GM10847 (cell line): Measurements from ENCODE around the gene IRF1.

Experiments used
- POLR2A ChIP-seq: IDR thresholded peaks from 2 replicates; pipeline ENCODE4 v1.6.1; 2011; ENCODE audit not compliant: insufficient read length; ENCODE audit errors: extremely low read depth

The IRF1 gene

DNA sequence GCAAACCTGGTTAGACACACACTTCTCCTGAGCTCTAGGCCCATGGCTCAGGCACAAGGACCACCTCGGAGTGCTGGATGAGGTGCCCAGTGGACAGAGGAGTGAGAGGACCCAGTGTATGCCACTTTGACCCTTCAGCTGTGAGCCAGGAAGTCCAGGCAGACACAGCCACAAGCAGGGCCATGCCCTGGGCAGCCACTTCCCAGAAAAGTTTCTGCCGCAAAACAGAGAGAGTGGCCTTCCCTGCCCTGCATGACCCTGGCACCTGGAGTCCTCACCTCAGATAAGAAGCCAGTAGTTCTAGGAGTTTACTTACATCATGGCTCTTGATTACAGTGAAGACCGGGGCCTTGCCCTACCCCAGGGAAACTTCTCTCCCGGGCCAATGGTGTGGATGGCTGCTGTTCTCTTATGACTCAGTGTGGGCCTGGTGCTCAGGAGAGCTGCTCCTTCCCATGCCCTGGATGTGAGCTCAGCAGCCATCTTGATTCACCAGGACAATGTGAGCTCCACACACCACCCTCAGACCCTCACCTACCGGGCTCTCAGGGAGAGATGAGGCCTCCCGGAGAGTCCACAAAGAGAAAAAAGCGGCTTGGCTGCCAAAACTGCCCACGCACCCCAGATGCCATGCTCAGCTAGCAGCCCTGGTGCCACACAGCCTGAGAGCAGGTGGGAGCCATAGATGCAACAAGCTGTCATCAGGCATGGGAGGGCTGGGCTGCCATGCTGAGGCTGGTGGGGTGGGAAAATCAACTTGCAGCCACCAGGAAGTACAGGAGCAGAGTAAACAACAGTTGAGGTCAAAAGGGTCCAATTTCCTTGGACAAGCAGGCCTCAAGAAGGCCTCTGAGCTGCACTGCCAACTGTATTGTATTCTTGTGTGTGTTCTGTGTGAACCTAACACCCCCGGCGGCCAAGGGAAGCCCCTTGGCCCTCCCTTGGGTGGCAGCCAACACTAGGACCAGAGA, 11.7 kb upstream of the IRF1 start:
- no peak for TF ChIP-seq POLR2A

DNA sequence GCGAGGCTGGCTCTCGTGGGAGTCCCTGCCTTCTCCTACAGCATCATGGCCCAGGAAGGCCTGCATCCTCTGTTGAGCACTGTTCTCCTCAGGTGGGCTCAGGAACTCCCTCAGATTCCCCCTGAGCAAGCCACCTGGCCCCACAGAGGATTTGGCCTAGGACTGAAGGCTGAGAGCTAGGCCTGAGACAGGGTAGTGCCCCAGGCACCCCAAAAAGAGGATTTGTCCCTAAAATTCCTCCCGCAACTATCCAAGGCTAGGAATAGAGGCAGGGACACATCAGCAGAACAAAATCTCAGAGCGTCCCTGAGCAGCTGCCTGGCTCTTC, 11.0 kb upstream of the IRF1 start:
- no peak for TF ChIP-seq POLR2A

DNA sequence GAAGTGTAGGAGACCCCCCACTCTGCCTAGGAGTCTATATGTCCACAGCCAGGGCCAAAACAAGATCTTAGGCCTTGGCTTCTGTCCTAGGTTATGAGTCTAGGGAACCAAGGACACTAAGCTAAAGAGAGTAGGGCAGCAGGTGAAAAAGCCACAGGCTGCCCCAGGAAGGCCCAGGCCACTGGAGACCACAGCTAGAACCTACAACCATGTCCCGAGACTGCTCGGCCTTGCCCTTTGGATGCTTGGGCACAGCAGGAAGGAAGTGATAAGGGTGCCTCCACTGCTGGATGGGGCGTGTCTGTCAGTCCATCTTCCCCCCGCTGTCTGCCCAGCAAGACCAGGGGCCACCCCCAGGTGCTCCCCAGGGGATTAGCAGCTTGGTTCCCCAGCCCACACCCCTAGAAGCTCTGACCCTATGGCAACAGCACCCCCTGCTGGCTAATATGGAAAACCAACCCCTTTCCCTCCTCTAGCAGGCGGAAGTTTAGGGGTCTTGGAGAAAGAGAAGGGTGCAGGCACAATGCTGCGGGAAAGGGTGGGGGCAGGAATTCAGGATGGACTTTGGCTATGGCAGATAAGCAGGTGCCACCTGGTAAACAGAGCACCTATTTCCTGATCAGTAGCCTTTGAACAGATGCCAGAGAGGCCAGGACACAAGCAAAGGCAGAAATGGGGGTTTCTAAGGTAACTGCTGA, 10.5 kb upstream of the IRF1 start:
- no peak for TF ChIP-seq POLR2A

DNA sequence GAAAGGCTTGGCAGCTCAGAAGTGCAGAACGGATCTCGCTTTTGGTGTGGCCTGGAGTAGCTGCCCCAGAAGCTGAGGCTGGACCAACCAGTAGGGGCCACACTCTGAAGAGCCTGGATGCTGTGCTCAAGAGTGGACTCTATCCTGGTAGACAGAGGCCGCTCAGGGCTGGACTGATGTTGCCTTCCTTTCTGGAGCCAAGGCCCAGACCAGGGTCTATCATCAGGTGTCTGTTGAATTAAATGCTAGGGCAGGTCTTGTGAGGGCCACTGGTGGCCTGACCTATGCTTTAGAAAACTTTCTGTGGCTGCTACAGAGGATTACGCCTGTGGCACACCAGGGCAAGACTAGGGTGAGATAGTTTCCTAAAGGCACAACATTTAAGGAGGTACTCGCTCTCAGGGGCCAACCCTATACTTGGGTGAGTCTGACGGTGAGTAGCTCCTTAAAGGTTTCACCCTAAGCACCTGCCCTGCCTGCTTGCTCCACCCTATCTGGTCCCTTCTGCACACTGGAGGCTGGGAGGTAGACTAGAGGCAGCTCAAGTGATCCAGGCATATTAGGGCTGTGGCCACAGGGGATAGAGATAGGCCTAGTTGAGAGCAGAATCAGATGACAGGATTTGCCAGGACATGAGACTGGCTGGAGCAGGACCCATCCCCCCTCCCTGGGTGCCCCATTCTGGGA, 9.8 kb upstream of the IRF1 start:
- TF ChIP-seq POLR2A = no peak

GRCh38 chr5:132499440-132500243, 9.1 kb upstream of the IRF1 start:
- no peak for TF ChIP-seq POLR2A

DNA sequence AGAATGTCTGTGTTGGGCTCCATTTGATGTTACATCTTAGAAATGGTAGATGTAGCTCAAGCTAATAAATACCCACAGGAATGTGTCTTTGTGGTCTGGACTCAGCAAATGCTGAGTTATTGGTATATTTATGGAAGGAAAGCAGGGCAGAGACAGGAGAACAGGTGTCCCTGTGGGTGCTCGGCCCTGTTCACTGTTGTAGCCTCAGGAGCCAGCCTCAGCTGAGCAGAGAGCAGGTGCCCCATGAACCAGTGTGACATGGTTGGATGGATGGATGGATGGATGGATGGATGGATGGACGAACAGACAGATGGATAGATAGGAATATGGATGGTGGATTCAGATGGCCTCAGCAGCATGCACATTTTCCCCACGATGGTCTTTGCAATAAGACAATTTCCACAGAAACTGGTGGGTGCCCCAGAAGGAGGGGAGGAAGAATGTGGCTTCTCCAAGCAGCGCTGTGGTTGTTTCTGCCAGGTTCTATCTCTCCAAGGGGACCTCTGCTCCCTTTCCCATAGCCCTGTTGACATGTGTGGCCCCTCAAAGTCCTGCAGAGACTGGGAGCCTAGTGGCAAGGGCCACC, 8.2 kb upstream of the IRF1 start:
- no peak for TF ChIP-seq POLR2A

DNA sequence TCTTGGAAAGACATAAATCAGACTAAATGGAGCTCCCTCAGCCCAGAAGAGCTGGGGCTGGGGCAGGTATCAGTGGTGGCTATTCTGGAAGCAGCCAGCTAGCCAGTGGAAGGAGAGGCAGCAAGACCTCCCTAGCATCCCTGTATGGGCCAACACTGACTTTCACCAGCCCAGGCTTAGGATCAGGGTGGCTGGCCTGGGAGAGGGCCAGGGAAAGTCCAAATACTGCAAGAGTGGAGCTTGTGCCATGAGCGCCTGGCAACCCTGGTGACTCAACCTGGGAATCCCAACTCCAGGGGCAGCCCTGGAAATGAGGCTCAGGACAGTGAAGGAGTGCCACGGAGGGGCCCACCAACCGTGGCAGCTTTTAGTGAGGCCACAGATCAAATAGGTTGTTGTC, 7.6 kb upstream of the IRF1 start:
- no peak for TF ChIP-seq POLR2A

- no peak for TF ChIP-seq POLR2A
Observed at GRCh38 chr5:132497488-132497997, 7.0 kb upstream of the IRF1 start.

DNA sequence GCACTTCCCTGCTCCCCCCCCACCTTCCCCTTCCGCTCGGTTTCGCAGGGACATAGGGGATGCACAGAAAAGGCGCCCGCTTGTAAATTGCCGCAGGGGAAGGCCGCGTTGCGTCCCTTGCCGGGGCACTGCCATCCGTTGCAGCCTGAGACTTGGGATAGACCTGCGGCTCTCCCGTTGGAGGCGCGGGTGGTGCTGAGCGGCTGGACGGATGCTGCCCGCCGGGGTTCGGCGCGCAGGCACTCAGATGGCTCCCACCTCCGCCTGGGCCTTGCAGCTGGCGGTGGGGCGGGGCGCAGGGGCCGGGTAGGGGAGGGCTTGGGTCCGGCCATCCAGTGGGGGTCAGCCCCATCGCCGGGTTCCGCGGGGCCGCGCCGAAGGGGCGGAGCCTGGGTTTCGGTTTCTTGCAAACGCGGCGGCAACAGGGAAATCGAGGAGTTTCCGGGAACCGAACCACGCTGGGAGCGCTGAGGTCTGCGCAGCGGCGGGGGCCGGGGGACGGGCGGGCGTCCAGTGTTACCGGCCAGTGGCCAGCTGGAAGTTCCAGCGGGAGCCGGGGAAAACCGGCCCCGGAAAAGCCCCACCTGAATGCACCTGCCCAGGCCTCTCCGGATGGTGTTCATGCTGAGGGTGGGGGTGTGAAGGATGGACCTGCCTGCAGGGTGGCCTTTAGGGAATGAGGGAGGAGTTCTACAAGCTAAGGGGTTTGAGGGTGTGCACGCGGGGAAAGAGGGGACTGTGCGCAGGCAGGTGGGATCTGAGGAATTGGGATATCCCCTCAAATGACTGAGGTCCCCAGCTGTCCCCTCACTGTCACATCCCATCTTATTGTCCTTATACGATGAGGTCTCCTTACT, 6.3 kb upstream of the IRF1 start:
- peak; percentile 75 for TF ChIP-seq POLR2A

- TF ChIP-seq POLR2A = no peak
Observed at GRCh38 chr5:132496191-132496630, 5.6 kb upstream of the IRF1 start.

DNA sequence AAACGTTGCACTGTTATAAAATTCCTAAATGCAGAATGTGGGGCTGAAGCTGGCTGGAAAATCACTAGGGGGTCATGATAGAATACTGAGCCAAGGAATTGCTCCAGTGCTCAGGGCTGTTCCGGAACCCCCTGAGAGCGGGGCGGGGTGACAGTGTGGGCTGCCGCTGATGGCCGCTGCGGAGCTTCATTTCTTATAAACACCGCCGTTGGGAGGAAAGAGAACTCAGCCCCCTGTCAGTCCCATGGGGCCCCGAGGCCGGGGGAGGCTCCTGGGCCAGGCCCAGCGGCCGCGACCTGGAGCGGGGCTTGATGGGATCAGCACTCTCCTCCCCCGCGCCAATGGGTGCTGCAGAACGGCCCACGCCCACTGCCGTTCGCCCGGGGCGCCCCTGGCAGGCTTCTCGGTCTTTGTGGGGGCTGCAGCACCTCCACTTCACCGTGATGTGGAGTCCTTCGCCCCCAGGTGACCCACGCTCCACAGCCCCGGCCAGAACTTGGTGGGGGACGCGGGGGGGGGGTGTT, 5.2 kb upstream of the IRF1 start:
- TF ChIP-seq POLR2A = peak; percentile 32

GRCh38 chr5:132493821-132494220, 3.2 kb upstream of the IRF1 start:
- no peak for TF ChIP-seq POLR2A

- TF ChIP-seq POLR2A = no peak
Observed at GRCh38 chr5:132493241-132493640, 2.7 kb upstream of the IRF1 start.
